GM12865 (cell line): ENCODE results near the gene RC3H1.
"Not testable (repeated sequence)": the region's sequence is repeated elsewhere in the genome, so short reads cannot be mapped to it uniquely, and the experiment has no call there.

Source experiments
- DNase-seq: peaks from one replicate; pipeline ENCODE4 v3.0.0; 2010; ENCODE audit warnings: low read depth
- H3K4me3 ChIP-seq: 2 replicates; pipeline ENCODE4 v1.5.1; 2011; ENCODE audit warnings: mild to moderate bottlenecking, low read depth, low read length, control low read depth
- TF ChIP-seq, protein P1 (sequence below): IDR thresholded peaks from 2 replicates; pipeline ENCODE4 v1.5.1; 2011; ENCODE audit warnings: low read length, control low read depth, low read depth, inconsistent platforms; ENCODE audit not compliant: insufficient read depth; ENCODE audit errors: missing control alignments

RC3H1 gene

DNA sequence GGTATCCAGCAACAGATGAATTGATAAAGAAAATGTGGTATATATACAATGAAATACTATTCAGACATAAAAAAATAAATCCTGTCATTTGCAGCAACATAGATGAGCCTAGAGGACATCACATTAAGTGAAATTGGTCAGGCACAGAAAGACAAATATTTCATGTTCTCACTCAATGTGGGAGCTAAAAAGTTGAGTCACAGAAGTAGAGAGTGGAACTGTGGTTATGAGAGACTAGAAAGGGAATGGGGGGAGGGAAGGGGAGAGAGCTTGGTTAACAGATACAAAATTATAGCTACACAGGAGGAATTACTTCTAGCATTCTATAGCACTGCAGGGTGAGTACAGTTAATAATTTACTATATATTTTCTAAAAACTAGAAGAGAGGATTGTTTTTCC is 68.0 kb downstream of the RC3H1 start:
- H3K4me3 ChIP-seq, result no peak overlapping the region
- no peak for DNase-seq
- TF ChIP-seq, protein P1, sequence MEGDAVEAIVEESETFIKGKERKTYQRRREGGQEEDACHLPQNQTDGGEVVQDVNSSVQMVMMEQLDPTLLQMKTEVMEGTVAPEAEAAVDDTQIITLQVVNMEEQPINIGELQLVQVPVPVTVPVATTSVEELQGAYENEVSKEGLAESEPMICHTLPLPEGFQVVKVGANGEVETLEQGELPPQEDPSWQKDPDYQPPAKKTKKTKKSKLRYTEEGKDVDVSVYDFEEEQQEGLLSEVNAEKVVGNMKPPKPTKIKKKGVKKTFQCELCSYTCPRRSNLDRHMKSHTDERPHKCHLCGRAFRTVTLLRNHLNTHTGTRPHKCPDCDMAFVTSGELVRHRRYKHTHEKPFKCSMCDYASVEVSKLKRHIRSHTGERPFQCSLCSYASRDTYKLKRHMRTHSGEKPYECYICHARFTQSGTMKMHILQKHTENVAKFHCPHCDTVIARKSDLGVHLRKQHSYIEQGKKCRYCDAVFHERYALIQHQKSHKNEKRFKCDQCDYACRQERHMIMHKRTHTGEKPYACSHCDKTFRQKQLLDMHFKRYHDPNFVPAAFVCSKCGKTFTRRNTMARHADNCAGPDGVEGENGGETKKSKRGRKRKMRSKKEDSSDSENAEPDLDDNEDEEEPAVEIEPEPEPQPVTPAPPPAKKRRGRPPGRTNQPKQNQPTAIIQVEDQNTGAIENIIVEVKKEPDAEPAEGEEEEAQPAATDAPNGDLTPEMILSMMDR, result no peak

DNA sequence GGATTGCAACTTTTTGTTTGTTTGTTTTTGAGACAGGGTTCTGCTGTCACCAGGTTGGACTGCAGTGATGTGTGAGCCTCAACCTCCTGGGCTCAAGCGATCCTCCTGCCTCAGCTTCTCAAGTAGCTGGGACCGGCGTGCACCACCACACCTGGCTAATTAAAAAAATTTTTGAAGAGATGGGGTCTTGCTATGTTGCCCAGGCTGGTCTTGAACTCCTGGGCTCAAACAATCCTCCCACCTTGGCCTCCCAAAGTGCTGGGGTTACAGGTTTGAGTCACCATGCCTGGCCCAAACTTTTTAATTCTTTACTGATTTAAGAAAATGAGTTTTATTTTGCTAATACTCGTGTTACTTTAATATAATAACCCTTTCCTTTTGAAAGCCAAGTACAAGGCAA is 73.6 kb downstream of the RC3H1 start:
- TF ChIP-seq, protein P1, result no peak
- H3K4me3 ChIP-seq, result no peak overlapping the region
- DNase-seq, result no peak

DNA sequence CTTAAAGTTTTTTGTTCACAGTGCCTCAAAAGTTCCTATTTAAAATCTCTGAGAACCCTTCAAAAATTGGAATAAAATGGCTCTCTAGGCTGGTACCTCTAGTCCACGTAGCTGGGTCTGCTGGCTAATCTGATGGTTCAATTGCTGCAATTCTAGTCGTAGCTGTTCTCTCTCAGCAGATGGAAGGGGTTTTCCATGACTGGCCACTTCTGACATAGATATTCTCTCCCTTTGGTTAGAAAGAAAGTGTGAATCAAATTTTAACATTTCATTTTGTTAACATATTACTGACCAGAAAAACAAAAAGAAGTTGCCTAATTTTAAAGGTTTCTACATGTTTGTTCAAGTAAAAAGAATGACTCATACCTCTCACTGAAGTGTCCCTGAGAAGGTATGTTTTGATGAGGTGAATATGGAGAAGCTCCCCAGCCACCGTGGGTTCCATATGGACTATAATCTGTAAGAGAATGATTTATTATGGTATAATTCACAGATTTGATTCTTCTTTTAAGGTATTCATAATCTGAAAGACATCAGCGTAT is 75.7 kb downstream of the RC3H1 start:
- DNase-seq, result peak; percentile 18
- TF ChIP-seq, protein P1, result no peak
- no peak overlapping the region for H3K4me3 ChIP-seq

DNA sequence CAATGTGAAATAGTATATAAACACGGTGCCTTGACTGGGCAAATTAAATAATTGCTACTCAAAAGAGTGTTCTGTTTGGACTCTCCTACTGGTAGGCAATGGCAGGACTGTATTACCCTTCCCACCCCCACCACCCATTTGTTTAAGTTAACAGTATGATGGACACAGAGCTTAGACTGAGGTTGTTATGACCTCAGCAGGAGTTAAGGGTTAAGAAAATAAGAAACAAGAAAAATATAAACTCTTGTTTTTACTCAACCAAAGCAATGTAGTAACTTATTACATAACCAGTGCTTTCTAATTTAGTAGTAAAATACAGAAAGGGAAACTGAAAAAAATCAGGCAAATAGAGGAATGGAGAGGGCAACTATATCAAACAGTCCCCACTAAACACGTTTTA is 85.1 kb downstream of the RC3H1 start:
- no peak for DNase-seq
- no peak overlapping the region for H3K4me3 ChIP-seq
- TF ChIP-seq, protein P1, result no peak

DNA sequence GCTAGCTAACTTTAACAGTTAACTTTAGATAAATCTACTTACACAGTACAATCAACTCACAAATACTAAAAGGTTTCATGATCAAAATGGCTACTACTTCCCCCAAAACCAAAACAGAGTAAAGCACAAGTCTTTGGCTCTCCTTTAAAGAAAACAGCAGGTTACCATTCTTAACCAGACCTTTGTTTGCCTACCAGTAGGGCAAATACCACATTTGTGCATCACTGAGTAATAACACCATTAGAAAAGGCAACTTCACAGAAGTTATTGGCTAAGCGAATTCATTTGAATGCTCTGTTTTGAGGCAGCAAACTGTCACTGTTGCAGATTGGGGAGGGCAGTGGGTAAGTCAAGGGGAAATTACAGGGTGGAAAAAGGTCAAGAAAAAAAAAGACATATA is 87.7 kb downstream of the RC3H1 start:
- TF ChIP-seq, protein P1, result no peak
- DNase-seq, result no peak
- no peak overlapping the region for H3K4me3 ChIP-seq

DNA sequence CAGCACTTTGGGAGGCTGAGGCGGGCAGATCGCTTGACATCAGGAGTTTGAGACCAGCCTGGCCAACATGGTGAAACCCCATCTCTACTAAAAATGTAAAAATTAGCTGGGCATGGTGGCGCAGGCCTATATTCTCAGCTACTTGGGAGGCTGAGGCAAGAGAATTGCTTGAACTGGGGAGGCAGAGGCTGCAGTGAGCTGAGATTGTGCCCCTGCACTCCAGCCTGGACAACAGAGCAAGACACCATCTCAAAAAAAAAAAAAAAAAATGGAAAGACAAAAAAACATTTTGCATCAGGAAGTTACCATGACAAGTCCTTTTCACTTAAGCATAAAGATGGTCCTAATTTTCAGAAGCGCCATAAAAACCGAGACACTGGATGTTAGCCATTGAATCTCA is 91.6 kb downstream of the RC3H1 start:
- not testable (repeated sequence) for H3K4me3 ChIP-seq, DNase-seq

DNA sequence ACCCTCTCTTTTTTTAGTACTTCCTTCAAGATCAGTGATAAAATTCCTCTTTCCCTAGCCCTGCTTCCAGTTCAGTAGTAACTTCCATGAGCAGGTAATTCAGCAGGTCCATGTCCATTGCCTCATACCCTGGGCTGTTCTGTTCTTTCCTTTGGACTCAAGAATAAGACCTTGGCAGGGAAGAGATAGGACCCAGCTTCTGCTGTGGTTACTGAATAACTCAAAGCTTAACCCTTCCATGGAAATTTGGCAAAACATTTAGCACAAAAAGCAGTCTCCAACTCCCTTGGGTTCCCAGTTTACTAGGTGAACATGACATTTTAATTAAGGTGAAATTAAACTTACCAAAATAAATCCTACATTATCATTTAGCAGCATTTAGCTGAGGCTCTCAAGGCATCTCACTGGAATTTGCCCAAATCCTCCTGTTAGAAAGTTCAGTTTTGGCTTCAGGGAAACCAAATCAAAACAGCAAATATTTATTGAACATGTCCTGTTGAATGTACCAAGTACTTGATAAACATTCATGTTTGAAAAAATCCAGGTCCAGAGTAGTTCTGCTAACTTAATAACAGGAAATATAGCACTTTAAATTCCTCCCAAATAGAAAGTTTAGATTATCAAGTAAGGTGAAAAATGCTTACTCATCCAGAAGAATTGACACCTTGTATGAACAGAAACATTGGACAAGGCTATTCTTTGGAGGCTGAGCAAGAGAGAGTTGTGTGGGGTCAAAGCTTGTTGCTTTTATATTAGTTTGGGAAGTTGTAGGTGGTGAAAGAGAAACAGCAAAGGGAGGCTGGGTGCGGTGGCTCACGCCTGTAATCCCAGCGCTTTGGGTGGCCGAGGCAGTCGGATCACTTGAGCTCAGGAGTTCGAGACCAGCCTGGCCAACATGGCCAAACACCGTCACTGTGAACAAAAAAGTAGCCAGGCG is 96.6 kb downstream of the RC3H1 start:
- TF ChIP-seq, protein P1, result no peak
- no peak overlapping the region for H3K4me3 ChIP-seq
- no peak for DNase-seq
